OCI-M2 (cell line): Measurements from ENCODE around the gene CEMIP.

Experiments used
- DNase-seq: peaks from one replicate; lab custom pipeline; 2025; ENCODE audit not compliant: unreplicated experiment; lab: John Stamatoyannopoulos, UW

The CEMIP gene

DNA sequence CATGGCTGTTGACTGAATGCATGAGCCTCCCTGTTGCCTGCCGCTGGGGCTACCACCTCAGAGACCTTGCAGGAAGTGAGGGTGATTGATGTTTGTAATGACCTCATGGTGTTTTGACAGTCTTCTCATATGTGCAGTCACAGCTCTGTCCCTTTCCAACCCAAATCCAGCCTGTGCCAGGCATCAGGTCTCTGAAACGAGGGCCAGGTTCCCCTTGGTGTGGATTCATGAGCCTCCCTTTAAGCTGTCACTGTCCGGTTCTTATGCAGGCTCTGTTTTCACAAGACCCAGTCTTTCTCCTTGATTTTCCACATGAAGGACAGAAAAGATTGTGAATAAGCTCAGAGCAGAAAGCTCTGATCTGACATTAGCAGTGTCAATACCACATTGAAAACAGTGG is 43.1 kb downstream of the CEMIP start:
- DNase-seq = no peak

DNA sequence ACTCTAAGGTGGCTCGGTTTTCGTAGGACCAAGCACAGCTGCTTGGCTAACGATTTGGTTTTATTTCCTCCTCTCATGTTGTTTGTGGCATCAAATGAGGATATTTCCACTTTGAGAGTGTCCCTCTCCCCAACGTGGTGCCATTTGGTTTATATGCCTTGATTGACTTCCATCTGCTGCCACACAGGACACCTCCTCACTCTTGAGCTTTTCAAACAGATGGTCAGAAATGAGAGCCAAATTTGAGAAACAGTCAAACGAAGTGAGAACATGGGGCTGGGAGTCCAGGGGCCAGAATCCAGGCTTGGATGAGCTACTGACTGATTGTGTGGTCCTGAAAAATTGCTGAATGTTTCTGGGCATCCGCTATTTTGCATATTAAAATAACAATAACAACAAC is 43.5 kb downstream of the CEMIP start:
- no peak for DNase-seq

DNA sequence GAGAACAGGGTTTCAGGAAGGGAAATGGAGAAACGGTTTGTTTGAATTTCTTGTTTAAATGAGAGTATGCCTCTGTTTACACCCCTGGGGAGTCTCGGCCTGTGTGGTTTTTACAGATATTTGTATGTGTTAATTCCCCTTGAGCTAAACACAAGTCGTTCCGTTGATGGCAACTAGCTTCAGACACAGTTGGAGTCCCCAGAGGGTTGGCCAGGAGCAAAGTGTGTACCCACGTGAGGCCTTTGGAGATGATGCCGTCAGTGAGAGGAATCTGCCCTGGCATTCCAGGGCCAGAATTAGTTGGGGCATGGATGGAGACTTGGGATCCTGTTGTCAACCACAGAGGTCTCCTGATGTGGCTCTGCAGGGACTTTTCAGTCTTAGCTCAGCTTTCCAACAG is 44.0 kb downstream of the CEMIP start:
- no peak for DNase-seq

DNA sequence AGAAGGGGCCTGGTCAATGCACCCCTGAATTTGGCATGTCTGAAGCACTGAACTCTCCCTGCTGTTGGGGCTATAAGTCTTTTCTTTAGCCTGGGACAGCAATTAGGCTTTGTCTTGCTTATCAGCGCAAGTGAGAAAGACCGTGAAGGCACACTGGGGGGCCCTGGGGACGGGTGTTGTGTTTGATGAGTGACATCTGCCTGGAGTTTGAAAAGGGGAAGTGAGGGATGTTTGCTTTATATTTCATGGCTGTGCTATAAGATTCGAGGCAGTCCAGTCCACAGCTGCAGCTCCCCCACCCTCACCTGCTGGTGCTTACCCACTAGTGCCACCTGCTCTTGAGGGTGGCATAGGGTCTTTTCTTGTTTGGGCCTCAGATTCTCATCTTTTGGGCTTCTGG is 44.8 kb downstream of the CEMIP start:
- no peak for DNase-seq

DNA sequence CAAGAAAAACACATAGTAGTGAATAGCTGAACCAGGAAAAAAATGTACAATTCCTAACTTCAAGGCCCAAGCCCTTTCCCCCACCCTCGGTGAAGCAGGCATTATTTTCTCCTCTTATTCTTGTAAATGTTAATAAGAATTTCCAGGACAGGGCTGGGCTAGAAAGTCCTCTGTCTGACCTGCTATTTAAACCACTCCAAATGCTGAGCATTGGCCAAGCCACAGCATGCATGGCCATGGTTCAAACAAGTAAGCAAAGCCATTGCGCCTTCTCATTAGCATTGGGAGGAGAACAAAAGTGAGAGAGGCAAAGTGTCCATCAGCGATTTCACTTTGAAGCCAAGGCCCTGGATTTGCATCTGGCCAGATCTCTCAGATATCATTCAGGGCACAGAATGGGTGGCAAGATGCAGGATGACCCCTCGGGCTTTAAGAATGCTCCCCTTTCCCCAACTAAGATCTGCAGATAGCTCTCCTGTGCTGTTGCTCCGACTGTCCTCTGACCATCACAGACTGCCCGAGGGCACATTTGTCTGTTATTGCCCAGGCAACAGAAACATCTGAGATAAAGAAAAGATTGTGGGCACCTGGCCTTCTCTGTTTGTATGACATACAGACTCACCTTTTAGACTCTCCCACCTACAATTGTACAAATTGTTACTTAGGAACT is 46.3 kb downstream of the CEMIP start:
- DNase-seq = no peak

DNA sequence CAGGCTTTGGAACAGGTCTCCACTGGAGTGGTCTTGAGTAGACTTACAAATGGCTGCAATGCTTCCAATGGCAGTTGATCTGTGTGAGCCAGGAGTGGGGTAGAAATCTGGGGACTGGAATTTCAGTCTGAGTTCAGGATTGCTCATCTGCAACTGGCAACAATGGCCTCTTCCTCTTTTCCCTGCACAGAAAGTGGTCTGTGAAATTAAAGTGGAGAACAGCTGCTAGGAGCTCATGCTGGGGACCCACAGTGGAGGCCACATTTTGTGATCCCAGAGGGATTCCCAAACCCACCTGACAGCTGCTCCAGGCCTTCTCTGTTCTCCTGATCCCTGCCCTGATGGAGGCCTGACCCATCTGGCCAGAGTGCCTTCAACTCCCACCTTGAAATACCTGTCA is 49.6 kb downstream of the CEMIP start:
- DNase-seq = no peak

DNA sequence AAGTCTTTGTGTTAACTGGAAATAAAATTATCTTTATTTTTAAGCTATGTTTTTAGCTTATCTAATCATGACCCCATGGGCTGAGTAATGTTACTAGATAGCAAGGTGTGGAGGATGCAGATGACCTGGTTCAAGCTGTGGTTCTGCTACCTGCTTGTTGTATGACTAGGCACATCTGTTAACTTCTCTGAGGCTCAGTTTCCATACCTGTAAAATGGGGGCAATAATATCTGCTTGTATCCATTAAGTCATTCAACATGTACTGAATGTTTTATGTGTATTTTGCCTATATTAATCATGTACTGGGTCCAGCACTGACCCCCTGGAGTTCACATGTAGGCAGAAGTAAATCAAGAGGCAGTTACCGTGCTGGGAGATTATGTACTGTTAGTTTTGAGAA is 51.5 kb downstream of the CEMIP start:
- DNase-seq = no peak

DNA sequence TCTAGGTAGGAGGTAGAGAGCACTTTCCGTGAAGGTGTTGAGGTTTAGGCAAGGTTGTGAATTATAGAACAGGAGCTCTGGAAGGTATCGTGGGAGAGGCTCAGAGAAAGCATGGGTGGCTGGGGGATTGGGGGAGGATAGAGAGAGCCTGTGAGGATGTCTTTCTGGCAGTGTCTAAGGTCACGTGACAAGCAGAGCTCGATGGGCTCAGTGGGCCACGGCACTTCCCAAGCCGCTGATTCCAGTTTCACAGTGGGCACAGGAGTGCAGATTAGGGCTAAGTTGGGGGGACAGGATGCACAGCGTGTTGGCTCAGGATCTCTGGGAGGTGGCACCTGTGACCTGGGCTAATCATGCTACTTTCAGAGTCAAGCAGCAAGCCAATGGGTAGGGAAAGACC is 52.0 kb downstream of the CEMIP start:
- no peak for DNase-seq

DNA sequence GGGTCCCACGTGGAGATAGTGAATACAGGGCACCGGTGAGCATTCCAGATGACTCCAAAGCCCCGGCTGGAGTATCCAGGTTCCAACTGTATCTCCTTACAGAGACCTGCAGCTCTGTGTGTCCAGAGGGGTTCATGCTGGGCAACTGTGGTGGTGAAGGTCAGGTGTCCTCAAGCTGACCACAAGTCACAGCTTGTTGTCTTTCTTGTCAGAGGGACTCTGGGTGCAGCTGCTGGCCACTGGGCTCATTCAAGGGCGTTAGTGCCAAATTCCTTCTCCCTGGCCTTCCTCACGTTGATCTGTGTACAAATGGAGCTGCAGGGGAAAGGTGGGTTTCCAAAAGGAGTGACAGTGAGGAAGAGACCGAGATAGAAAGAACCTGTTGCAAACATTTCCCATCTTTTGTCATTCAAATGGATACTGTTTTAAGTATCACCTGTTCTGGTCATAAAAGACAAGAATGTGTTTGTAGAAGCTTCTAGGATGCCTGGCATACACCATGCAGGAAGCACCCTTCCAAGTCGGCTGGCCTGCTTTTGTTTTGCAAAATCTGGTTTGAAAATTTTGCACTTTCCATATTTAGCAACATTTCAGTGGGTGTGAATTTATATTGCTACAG is 52.5 kb downstream of the CEMIP start:
- DNase-seq = no peak

DNA sequence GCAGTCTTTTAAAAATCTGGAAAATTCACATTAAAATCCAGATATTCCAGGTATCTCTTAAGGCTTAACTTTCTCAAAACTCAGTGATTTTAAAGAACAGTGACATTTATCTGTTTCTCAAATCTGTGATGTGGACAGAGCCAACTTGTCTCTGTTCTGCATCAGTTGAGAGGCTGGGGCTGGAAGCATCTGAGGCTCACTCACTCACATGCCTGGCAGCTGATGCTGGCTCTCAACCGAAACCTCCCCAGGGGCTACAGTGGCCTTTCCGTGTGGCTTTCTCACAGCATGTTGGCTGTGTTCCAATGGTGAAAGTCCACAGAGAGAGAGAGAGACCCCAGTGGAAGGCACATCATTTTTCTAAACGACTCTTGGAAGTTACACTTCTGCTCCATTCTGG is 53.5 kb downstream of the CEMIP start:
- no peak for DNase-seq

DNA sequence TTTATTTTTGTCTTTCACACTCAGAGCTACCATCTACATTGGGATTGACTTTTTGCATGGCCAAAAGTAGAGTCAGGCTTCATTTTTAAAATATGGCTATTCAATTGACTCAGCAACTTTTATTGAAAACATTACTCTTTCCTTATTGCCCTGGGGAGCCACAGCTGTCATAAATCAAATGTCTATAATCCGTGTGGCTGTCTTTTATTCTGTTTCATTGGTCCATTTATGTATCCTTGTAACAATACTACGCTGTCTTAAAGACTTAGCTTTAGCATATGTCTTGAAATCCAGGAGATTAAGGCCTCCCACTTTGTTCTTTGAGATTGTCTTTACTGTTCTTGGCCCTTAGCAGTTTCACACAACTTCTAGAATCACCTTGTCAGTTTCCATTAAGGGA is 55.2 kb downstream of the CEMIP start:
- DNase-seq = no peak

DNA sequence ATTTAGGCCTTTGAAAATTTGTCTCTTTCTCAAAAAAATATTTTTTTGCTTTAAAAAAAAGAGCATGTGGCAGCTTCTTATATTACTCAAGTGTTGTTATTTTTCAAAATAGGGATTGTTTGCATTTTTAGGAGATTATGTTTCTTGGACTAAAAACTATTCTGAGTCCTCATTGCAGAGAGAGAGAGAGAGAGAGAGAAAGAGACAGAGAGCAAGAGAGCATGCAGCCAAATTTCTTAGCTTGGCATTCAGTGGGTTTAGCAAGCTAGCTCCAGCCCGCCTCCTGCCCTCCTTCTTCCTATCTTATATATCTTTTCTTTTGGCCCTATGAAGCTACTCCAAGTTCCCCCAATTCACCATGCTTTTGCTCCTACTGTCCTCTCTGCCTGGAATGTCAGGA is 55.7 kb downstream of the CEMIP start:
- DNase-seq = no peak

DNA sequence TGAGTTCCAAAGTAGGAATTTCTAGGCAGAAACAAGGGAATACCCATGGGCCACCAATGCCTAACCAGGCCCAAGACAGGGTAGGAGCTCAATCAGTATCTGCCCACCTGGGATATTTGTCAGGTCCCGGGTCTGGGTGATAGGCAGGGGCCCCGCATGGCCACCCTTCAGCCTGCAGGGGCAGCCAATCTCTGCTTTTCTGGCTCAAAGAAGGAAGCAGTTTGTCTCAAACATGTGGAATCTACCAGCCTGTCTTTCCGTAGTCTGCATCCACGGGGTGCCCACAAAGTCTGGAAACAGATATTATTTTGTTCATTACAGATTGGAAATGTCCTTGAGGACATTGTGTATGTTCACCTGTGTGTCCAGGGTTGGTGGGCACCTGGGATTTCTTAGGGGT is 56.2 kb downstream of the CEMIP start:
- DNase-seq = no peak

DNA sequence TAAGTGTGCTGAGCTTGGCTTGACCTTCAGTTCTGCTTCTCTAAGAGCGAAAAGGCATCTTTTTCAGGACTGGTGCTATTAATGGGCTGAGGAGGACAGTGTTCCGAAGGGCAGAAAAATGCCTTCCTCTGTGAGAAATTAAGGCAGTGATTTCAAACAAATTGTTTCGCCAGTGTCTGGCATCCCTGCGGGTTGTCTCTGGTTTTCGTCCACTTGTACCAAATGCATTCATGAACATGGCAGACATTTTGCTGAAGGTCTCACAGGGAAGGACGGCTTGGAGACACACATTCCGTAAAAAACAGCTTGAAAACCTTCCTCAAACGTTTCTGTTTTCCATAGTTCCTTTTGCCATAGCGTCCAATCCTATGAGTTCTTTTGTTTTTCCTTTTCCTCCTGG is 57.1 kb downstream of the CEMIP start:
- no peak for DNase-seq

DNA sequence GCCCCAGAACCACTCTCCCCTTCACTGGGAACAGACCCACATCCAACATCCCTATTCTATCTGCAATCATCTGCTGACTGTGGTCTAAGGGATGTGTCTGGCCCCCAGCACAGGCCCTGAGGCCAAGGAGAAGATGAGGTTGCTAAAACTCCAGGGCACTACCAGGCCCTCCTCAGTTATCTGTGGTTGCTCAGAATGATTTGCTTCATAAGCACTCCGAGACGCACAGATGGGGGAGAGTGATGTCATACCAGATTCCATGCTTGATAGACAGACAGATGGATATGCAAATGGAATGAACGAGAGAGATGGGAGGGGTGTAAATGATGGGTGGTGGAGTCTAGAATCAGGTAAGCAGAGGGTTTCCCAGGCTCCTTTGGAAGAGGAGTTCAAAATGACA is 57.8 kb downstream of the CEMIP start:
- DNase-seq = no peak

DNA sequence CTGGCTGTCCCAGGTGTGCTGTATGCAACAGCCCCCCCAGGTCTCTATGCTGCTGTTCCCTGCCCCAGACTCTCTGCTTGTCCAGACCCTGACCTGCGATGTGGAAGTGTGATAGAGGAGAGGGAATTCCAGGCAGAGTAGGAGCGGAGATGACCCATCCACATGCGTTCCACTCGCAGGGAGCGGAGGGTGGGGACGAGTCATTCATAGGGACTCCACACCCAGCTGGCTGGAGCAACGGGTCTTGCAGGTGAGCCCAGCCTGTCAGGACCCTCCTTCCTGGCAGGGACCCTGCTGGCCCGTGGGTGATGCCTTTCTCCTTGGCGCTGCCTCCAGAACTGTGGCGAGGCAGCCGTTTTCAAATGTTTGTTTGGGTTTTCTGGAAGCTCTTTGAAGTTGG is 58.8 kb downstream of the CEMIP start:
- DNase-seq = no peak

DNA sequence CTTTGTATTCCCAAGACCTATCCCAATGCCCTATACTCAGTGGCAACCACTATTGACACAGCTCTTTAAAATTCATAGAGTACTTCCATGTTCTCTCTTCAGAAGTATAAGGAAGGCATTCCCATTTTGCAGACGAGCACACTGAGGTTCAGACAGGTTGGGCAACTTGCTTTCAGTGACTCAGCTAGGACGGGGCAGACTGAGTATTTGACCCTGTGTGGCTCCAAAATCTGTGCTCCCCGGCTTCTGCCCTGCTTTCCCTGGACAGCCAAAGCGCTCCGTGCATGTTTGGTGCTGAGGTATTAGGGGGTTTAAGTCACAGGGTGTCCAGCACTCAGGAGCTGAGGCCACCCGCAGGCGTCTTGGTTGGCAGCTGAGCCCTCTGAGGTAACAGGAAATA is 59.5 kb downstream of the CEMIP start:
- no peak for DNase-seq

DNA sequence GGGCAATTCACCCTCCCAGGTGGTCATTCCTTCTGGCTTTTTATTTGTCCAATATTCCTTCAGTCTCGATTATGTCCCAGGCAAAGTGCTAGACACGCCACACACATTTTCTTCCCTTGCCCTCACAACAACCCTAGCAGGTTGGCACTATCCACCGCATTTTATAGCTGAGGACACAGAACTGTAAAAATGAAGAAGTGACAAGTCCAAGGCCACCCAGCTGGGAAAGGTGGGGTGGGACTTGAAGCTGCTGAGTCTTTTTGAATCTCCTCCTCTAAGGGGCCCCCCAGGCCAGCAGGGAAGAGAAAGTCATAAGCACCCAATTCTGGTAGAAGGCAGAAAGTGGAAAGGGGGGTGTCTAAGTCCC is 60.6 kb downstream of the CEMIP start:
- no peak for DNase-seq

DNA sequence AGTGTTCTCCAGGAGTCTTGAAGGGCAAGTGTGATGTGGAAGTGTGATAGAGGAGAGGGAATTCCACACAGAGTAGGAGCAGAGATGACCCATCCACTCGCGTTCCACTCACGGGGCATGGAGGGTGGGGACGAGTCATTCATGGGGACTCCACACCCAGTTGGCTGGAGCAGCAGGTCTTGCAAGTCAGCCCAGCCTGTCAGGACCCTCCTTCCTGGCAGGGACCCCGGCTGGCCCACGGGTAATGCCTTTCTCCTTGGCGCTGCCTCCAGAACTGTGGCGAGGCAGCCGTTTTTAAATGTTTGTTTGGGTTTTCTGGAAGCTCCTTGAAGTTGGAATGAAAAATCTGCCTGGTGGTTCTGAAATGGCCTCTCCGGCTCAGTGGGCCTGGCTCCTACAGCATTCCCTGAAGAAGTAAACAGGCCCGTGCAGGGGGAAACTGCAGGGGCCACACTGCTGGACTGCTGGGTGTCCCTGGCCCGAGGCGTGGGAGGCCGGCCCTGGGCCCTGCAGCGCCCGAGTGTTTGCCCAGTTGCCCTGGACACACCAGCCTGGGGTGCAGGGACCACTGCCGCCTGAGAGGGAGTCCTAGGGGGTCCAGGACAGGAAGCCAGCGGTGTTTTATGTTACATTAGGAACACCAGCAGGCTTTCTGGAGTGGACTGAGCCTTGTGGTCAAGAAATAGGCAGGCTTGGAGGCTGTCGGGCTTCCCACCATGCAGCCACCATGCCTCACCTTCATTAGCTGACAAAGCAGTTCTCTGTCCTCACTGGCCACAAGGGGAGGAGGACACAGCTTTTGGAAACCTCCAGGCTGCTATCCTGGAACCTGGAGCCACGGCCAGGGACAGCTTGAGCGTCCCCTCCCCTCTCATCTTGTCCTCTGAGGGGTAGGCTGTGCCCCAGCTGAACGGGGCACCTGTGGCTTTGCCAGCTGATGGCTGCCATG is 61.3 kb downstream of the CEMIP start:
- DNase-seq = no peak

DNA sequence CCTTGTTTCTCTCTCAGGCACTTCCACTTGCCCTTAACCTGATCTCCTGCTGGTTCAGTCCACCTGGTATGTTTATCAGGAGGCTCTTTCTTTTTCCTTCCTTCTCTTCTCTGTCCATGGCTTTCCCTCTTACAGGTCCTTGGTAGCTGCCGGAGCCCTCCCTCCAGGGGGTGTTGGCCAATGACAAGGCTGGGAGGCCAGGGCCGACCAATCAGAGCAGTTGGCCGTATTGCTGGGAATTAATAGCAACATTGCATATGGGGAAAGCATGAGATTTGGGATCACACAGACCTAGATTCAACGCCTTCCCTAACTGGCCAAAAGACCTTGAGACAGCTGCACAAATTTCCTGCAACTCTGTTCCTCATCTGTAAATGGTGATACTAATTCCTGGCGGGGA is 62.4 kb downstream of the CEMIP start:
- DNase-seq = no peak

DNA sequence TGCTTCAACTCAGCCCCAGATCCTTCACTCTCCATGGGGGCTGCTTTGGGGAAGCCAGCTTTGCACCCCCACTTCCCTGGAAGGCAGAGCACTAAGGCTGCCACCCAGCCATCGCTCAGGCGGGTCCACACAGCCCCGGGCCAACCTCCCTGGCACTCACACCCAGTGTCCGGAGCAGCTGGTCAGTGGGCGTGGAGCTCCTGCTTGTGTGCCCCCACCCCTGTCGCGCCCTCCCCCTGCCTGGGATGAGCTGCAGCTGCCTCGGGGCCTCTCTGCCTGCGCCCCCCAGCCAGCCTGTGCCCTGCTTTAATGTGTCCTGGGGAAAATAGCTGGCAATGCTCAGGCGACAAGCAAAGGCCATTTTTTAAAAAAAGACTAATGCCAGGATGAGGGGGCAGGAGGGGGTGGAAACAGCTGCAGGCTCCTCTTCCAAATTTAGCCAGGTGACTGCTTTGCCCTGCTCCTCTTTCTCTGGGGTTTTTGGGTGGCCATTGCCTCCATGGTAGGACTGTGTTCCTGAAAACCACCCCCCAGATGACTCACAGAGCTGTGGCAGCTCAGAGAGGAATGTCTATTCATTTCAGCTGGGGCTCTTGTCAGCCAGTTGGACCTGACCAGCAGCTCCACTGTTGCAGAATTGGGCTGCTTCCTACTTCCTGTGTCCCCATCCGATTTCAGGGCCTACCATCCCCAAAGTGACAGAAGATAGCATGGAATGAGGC is 65.0 kb downstream of the CEMIP start:
- DNase-seq = no peak
